Mammary epithelial cell (primary cell): ENCODE data around the gene SLC6A11.

Experiments used
- CTCF ChIP-seq, 2 donors: IDR thresholded peaks in 1 of 2; conservative IDR thresholded peaks in 1 of 2; 2 replicates each; pipeline ENCODE4 v1.5.1; 2011 to 2012; ENCODE audit warnings: inconsistent platforms in 2 of 2, low read length in 2 of 2, mild to moderate bottlenecking in 2 of 2, control low read depth in 1 of 2, low read depth in 1 of 2; ENCODE audit not compliant: insufficient read depth in 1 of 2; ENCODE audit errors: extremely low read depth in 1 of 2
- EZH2 ChIP-seq: IDR thresholded peaks from 2 replicates; pipeline ENCODE4 v1.6.1; 2012; ENCODE audit warnings: low read length, inconsistent platforms, borderline replicate concordance

DNA sequence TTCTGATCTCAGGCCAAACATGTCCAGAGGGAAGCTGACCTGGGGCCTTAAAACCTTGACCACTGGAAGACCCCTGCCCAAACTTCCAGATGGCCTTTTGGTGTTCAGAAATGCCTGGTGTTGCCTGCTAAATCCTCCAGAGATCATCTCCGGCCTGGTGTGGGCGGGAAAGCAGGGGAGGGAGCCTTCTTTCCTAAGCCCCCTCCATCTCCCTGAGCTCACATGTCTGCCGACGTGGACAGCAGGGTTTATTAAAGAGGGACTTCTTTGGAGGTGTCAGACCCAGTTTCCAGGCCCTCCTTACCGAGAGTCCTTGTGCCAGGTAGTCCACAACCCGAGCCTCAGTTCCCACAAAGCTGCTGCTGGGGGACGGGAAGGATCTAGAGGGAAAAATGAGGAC, 120.7 kb downstream of the SLC6A11 start:
- no peak for TF ChIP-seq CTCF (conservative IDR thresholded peaks at IDR 0.05 in 1 of 2, IDR thresholded peaks at IDR 0.05 in 1 of 2; ENCODE audit: extremely low read depth in 1 of 2, insufficient read depth in 1 of 2, low read depth in 1 of 2, low read length in 2 of 2)
- TF ChIP-seq EZH2, result no peak
